ENCODE measurements around the gene BORCS6.

The BORCS6 gene

DNA sequence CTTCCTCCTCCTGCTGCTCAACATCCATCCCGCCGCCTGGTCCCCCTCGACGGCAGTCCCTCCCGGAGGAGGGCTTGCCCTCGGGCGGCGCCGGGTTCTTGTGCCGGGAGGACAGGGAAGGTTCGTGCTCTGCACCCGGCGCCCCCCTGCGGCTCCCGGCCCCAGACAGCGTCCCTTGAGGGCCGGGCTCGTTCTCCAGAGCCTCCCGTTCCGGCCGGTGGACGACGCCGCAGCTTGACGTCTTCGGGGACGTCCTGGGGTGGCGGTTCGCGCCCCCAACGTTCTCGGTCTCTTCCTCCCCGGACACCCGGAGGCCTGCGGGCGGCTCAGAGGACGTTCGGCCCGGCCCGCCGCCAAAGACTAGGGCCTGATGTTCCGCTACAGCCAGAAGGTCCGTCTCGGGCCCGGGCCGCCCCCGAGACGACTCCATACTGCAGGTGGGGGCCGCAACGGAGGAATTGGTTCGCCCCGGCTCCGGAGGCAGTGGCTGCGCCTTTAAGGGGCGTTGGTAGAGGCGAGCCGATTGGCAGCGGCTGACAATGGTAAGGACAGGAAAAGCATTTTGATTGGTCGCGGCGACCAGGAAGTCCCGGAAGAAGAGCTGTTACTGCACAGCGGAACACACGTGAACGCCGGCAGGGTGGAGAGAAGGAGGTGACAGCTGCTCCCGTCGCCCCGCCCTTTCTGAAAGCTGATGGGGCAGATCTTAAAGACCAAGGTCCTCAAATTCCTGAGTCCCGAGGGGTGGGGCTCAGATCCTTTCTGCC, at the start of gene BORCS6:
Gene BORCS6, minus strand, starts transcription at position 470 of the 767 bp plus-strand sequence. Its CDS starts 40 bp downstream, at position 430.
- TF ChIP-seq, protein P1, sequence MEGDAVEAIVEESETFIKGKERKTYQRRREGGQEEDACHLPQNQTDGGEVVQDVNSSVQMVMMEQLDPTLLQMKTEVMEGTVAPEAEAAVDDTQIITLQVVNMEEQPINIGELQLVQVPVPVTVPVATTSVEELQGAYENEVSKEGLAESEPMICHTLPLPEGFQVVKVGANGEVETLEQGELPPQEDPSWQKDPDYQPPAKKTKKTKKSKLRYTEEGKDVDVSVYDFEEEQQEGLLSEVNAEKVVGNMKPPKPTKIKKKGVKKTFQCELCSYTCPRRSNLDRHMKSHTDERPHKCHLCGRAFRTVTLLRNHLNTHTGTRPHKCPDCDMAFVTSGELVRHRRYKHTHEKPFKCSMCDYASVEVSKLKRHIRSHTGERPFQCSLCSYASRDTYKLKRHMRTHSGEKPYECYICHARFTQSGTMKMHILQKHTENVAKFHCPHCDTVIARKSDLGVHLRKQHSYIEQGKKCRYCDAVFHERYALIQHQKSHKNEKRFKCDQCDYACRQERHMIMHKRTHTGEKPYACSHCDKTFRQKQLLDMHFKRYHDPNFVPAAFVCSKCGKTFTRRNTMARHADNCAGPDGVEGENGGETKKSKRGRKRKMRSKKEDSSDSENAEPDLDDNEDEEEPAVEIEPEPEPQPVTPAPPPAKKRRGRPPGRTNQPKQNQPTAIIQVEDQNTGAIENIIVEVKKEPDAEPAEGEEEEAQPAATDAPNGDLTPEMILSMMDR (IDR thresholded peaks at IDR 0.05; ENCODE audit: insufficient read depth, low read depth, low read length, missing control alignments), result peak; percentile 7
- peak within 1 kb of the TSS; percentile 86 for H3K4me3 ChIP-seq (ENCODE audit: low read depth, low read length)
- DNase-seq (ENCODE audit: low read depth), result peak; percentile 99

DNA sequence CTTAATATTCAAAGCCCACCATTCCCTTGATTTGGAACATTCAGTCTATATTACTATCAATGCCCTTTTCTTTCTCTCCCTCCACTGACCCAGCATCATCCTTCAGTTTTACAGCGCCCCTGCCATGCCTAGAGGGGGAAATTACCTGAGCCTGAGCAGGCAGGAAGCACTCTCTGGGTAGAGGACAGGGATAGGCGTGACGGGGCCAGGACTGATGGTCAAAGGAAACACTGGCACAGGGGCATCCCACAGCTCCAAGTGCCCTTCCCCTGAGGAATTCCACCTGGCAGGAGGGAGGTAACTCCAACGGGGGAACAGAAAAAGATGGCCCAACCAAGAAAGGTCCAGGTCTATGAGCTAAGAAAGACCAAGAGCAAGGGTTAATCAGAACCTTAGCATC, 47.9 kb upstream of the BORCS6 start:
- DNase-seq (ENCODE audit: low read depth), result no peak
- no peak overlapping the region for H3K4me3 ChIP-seq (ENCODE audit: low read depth, low read length)
- TF ChIP-seq, protein P1 (IDR thresholded peaks at IDR 0.05; ENCODE audit: insufficient read depth, low read depth, low read length, missing control alignments), result no peak

DNA sequence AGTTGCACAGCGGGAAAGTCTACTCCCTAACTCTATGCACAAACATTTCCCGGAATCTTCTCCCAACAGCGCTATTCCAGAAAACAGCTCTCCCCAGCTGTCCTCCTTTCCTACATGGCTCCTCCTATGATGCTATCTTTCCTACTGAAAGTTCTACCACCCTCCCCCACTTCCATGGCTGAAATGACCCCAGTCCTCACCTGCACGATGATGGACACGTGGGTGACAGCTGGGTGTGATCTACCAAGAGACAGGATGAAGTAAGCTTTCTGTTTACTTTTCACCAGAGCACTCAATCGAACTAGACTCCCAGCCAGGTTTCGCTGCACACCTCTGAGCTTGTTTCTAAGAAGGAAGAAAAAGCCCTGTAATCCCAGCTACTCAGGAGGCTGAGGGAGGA, 47.2 kb upstream of the BORCS6 start:
- H3K4me3 ChIP-seq (ENCODE audit: low read depth, low read length), result no peak overlapping the region
- TF ChIP-seq, protein P1 (IDR thresholded peaks at IDR 0.05; ENCODE audit: insufficient read depth, low read depth, low read length, missing control alignments), result no peak
- no peak for DNase-seq (ENCODE audit: low read depth)

- TF ChIP-seq, protein P1 (IDR thresholded peaks at IDR 0.05; ENCODE audit: insufficient read depth, low read depth, low read length, missing control alignments), result no peak
- DNase-seq (ENCODE audit: low read depth), result no peak
- H3K4me3 ChIP-seq (ENCODE audit: low read depth, low read length), result no peak overlapping the region
Measured at GRCh38 chr17:8235676-8236075, 45.7 kb upstream of the BORCS6 start.

GRCh38 chr17:8234361-8235270, 44.6 kb upstream of the BORCS6 start:
- H3K4me3 ChIP-seq (ENCODE audit: low read depth, low read length), result no peak overlapping the region
- TF ChIP-seq, protein P1 (IDR thresholded peaks at IDR 0.05; ENCODE audit: insufficient read depth, low read depth, low read length, missing control alignments), result no peak

GRCh38 chr17:8231701-8232100, 41.7 kb upstream of the BORCS6 start:
- TF ChIP-seq, protein P1 (IDR thresholded peaks at IDR 0.05; ENCODE audit: insufficient read depth, low read depth, low read length, missing control alignments), result no peak
- H3K4me3 ChIP-seq (ENCODE audit: low read depth, low read length), result no peak overlapping the region
- no peak for DNase-seq (ENCODE audit: low read depth)

More at GRCh38 chr17:8234361-8235270, 44.6 kb upstream of the BORCS6 start:
- DNase-seq (ENCODE audit: low read depth), result no peak

Measured in GM12865 (cell line).